Hepatocyte (in vitro differentiated cells): ENCODE results near the gene ACBD7.

Experiments
- CTCF ChIP-seq: fragments of 200-600 bp; sonication (generic); IDR thresholded peaks from 2 replicates; pipeline ENCODE4 v1.5.1; 2016; ENCODE audit warnings: antibody characterized with exemption, mild to moderate bottlenecking; ENCODE audit not compliant: poor library complexity
- EZH2 ChIP-seq: fragments of 200-600 bp; sonication (generic); IDR thresholded peaks from 2 replicates; pipeline ENCODE4 v1.6.1; 2016; ENCODE audit warnings: antibody characterized with exemption, mild to moderate bottlenecking, borderline replicate concordance

DNA sequence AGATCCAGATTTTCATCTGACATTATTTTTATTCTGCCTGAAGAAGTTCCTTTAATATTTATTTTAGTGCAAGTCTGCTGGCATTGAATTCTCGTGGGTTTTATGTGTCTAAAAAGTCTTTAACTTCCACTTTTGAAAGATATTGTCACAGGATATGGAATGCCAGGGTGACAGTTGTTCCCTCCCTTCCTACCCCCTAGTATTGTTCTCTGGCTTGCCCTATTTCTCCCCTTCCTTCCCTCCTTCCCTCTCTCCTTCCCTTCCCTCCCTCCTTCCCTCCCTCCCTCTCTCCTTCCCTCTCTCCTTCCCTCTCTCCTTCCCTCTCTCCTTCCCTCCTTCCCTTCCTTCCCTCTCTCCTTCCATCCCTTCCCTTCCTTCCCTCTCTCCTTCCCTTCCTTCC lies 29.9 kb downstream of the ACBD7 start:
- TF ChIP-seq CTCF (no peak), EZH2 (no peak)
